Activated T-cell treated with anti-CD3 and anti-CD28 coated beads, Interleukin-2, amount 50 U/mL, for 48 hours (primary cell): ENCODE results near the gene TMEM185A.
"Not testable (repeated sequence)": the region's sequence is repeated elsewhere in the genome, so short reads cannot be mapped to it uniquely, and the experiment has no call there.

ENCODE experiments used
- DNase-seq, 2 experiments: peaks; one replicate each; pipeline ENCODE4 v3.0.0-alpha.2; 2020

The TMEM185A gene

DNA sequence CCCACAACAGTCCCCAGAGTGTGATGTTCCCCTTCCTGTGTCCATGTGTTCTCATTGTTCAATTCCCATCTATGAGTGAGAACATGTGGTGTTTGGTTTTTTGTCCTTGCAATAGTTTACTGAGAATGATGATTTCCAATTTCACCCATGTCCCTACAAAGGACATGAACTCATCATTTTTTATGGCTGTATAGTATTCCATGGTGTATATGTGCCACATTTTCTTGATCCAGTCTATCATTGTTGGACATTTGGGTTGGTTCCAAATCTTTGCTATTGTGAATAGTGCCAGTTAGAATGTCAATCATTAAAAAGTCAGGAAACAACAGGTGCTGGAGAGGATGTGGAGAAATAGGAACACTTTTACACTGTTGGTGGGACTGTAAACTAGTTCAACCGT is 11.9 kb downstream of the TMEM185A start:
- not testable (repeated sequence) for DNase-seq

GRCh38 chrX:149618871-149619270 is 12.7 kb downstream of the TMEM185A start:
- no peak for DNase-seq

DNA sequence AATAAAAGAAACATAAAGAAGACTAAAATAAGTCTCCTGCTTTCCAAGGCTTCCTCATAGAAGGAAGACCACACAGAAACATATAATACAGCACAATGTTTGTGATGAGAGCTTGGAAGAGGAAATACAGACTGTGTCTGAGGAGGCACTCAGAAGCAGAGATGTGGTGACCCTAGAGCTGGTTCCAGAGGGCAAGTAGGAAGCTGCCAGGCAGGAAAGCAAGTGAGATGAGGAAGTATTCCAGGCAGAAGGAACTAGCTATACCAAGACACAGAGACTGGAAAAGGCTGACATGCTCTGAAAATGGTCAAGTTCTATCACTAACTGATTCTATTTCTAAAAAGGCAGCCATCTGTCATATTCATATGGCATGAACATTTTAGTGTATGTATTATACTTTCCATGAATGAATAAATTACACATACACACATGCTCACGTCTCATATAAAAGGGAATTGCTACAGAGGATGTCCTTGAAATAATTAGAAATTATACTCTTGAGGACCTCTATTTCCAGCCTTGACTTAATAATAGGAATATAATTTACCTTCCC is 19.9 kb downstream of the TMEM185A start:
- DNase-seq = no peak

- no peak for DNase-seq
Observed at GRCh38 chrX:149610511-149610910, 21.1 kb downstream of the TMEM185A start.

GRCh38 chrX:149607699-149608098 is 23.9 kb downstream of the TMEM185A start:
- no peak for DNase-seq

DNA sequence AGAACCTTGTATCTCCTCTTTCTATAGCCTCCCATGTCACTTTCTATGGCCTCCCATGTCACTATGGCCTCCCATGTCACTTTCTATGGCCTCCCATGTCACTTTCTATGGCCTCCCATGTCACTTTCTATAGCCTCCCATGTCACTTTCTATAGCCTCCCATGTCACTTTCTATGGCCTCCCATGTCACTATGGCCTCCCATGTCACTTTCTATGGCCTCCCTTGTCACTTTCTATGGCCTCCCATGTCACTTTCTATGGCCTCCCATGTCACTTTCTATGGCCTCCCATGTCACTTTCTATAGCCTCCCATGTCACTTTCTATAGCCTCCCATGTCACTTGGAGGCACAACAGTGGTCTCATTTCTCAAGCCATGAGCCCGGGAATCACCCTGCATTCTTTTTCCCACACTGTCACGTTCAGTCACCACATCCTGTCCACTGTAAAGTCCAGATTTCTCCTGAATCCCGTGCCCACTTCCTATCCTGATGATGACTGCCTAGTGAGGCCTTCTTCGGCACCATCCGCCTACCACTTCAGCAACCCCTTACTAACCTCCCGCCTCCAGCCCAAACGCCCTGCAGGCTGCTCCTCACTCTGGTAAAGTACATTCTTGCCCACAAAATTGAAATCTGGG is 26.2 kb downstream of the TMEM185A start:
- DNase-seq = not testable (repeated sequence)

- DNase-seq = not testable (repeated sequence)
Observed at GRCh38 chrX:149598603-149599002, 33.0 kb downstream of the TMEM185A start.

- DNase-seq = not testable (repeated sequence)
Observed at GRCh38 chrX:149595943-149596342, 35.6 kb downstream of the TMEM185A start.

DNA sequence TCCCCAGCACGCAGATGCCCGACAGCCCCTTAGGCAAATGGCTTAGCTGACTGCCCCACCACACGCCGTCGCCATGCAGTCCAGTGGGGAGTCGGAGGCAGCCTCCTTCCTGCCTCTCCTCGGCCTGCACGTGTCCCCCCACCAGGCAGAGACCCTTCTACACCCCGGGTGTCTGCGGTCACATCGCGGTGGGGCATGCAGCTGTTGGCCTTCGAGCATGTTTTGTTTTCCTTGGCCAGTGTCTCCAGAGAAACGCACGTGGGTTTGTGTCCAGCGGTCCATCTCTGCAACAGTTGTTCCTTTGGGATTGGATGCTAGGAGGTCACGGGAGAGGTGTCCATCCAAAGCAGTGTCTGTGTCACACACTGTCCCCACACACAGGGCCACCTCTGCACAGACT is 36.4 kb downstream of the TMEM185A start, which contains the start of gene HSFX2:
HSFX2 (minus strand) TSS at position 101 of the 400 bp plus-strand sequence. CDS start 614 bp downstream, outside the sequence.
- DNase-seq = not testable (repeated sequence)

DNA sequence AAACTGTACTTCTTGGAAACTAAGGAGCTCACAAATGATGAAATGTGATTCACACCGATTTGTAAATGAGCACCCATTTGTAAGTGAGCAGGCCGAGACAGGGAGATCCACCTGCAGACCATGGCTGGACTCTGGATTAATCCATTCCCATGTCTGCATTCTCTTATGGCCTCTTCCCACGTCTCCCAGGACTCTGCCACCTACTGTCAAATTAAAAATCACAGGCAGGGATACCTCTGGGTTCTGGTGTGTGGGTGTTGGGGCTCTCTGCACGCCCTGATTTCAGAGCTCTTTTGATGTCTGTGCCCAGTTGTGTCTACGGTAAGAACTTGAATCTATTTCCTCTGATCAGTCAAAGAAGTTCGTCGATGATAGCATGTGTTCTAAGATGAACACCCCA is 40.6 kb downstream of the TMEM185A start:
- not testable (repeated sequence) for DNase-seq

DNA sequence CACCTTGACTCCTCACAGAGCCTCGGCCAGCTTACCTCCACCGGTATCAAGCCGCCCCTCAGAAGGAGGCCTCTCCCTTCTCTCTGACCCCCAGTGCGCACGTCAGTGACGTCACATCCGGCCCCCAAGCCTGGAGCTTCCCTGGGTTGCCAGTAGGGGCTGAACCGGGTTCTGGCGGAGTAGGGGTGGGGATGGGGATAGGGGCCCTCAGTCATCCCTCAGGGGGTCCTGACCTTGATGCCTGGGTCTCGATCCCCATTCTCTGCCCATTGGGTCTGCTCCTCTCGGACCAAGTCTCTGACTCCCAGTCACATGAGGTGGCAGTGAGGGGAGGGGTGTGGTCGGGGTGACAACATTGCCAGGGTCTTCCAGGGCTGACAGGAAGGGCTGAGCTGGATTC is 44.2 kb downstream of the TMEM185A start, which contains the start of gene MAGEA9B:
MAGEA9B (minus strand) TSS at position 101 of the 400 bp plus-strand sequence. CDS start 4,280 bp downstream, outside the sequence.
- not testable (repeated sequence) for DNase-seq

GRCh38 chrX:149585631-149586030 is 46.0 kb downstream of the TMEM185A start:
- DNase-seq = not testable (repeated sequence)

GRCh38 chrX:149573456-149573855 is 58.1 kb downstream of the TMEM185A start:
- not testable (repeated sequence) for DNase-seq

DNA sequence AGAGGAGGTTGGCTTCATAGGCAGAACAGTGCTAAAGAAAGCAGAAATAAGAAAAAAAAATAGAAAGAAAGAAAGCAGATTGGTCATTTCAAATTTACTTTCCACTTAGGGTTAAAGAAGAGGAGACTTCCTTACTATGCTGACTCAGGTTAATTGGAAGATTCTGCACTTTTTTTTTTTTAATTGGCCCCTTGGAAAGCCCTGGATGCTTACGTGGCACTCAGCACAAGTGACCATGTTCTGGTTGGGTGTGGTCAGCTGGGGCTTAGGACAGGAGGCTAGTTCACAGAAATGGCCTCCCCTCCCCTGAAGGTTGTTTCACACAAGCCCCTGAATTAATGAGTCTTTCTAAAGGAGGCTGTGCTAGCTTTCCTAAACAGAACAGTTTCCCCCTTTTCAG is 58.8 kb downstream of the TMEM185A start:
- DNase-seq = no peak

- DNase-seq = no peak
Observed at GRCh38 chrX:149571770-149572169, 59.8 kb downstream of the TMEM185A start.

DNA sequence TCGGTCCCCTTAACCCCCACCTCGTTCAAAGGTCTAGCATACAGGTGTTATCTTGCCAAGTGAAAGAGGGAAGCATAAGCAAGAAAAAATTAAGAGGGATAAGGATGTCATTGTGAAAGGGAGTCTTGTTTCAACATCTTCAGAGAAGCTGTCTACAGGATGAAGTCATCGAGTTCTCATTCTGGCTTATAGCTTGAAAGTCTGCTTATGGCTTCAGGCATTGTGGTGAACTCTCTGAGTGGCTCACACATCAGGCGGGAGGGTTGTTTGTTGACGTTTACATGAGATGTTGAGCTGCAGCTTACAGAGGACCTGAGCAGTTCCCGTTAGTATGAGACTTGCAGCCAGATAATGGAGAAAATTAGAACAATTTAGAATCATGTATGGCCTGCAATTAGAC is 60.9 kb downstream of the TMEM185A start:
- DNase-seq = no peak

- DNase-seq = no peak
Observed at GRCh38 chrX:149569770-149570169, 61.8 kb downstream of the TMEM185A start.

GRCh38 chrX:149568701-149569296 is 62.8 kb downstream of the TMEM185A start:
- no peak for DNase-seq

DNA sequence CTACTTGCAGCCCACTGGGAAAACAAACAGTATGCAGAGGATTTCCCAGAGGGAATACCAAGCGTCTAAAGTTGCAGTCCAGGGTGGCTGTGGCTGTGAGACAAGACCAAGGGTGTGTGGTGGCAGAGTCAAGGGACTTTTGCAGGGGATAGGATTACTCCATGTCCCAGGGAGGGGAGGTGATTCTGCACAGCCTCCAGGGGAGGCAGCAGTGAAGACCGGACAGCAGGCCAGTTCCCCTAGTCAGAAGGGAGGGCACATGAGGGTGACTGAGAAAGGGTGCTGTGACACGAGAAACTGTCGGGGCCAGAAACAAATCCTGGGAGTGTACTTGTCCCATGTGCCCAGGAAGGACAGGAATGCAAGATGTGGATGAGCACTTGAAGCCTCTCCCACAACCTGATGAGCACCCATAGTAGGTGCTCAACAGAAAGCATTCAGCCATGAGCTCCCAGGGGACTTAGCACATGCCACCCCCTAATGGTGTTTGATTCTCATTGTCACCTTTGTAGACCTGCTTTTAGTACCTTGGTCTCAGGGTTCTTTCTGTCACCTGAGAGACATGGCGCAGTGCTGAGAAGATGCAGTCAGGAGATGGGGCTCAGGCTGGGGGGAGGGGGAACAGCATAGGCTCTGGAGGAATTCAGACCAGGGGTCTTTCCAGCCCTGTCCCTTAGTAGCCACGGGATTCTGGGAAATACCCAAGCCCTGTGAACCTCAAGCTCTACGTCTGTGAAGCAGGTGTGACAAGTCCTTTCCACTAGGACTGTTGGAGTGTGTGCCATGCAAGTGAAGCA is 63.8 kb downstream of the TMEM185A start:
- DNase-seq = no peak

DNA sequence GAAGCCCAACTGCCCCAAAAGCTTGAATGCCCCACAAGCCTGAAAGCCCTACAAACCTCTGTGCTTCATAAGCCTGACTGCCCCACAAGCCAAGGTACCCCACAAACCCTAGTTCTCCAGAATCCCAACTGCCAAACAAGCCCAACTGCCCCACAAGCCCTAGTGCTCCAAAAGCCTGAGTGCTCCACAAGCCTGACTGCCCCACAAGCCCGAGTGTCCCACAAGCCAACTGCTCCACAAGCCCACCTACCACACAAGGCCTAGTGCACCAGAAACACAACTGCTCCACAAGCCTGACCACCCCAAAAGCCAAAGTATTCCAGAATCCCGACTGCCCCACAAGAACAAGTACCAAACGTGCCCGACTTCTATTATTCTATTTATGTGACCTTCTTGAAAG is 68.2 kb downstream of the TMEM185A start:
- DNase-seq = no peak

- not testable (repeated sequence) for DNase-seq
Observed at GRCh38 chrX:149555251-149555650, 76.3 kb downstream of the TMEM185A start.

DNA sequence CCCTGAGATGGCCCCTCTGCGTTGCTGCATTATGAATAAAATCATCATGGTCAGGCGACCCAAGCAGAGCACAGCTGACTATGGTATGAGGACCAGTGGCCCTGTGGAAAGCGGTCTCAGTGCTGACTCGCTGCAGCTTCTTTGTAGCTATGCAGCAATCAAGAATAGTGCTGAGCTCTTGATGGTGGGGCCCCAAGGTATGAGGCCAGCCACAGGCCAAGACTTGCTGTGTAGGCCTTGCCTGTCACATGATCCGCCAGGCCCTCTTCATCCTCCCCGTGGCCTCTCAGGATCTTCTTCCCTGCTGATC is 79.7 kb downstream of the TMEM185A start:
- not testable (repeated sequence) for DNase-seq

- DNase-seq = not testable (repeated sequence)
Observed at GRCh38 chrX:149551245-149551938, 80.2 kb downstream of the TMEM185A start.
